ENCODE results near the gene PTPRG.

Gene PTPRG

GRCh38 chr3:61978460-61979419, 417.4 kb downstream of the PTPRG start:
- Histone ChIP-seq H3K9me3 (ENCODE audit: control insufficient read depth, low read length) (no peaks in the 10 kb centered on the region), H3K4me3 (ENCODE audit: insufficient read depth, low read depth, low read length, poor library complexity, severe bottlenecking) (no peak overlapping the region), H3K36me3 (ENCODE audit: control insufficient read depth, insufficient read depth, low read length) (no peaks in the 10 kb centered on the region), H3K27ac (ENCODE audit: insufficient read depth, low read length, poor library complexity, severe bottlenecking) (no peak overlapping the region), H3K4me1 (ENCODE audit: control insufficient read depth, insufficient read depth, low read length, poor library complexity, severe bottlenecking) (no peaks in the 10 kb centered on the region), H3K27me3 (replicated peaks; ENCODE audit: control insufficient read depth, insufficient read depth, low read length, poor library complexity, severe bottlenecking) (no peaks in the 10 kb centered on the region)
- DNase-seq = no peak

DNA sequence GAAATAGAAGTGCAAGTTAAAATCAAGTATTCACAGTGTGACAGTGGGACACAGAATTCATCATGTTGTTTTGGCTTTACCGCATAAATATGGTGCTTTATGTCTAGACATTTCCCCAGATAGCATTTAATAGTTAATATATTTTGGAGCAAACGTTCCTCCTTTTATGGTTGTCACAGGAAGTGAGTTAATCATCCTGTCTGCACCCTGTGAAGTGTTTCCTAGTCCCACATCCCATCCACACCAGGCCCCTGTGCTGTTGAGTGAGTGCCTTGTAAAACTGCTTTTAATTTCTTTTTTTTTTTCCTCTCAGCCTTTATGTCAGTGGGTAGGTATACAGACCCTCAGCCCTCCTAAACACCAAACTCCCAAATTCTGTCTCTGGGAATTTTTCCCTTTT, 418.3 kb downstream of the PTPRG start:
- Histone ChIP-seq H3K36me3 (ENCODE audit: control insufficient read depth, insufficient read depth, low read length) (no peaks in the 10 kb centered on the region), H3K9me3 (ENCODE audit: control insufficient read depth, low read length) (no peaks in the 10 kb centered on the region), H3K4me1 (ENCODE audit: control insufficient read depth, insufficient read depth, low read length, poor library complexity, severe bottlenecking) (no peaks in the 10 kb centered on the region), H3K4me3 (ENCODE audit: insufficient read depth, low read depth, low read length, poor library complexity, severe bottlenecking) (no peak overlapping the region), H3K27ac (ENCODE audit: insufficient read depth, low read length, poor library complexity, severe bottlenecking) (no peak overlapping the region), H3K27me3 (replicated peaks; ENCODE audit: control insufficient read depth, insufficient read depth, low read length, poor library complexity, severe bottlenecking) (no peaks in the 10 kb centered on the region)
- no peak for DNase-seq

GRCh38 chr3:61980041-61980440, 418.7 kb downstream of the PTPRG start:
- Histone ChIP-seq H3K27me3 (replicated peaks; ENCODE audit: control insufficient read depth, insufficient read depth, low read length, poor library complexity, severe bottlenecking) (no peaks in the 10 kb centered on the region), H3K4me1 (ENCODE audit: control insufficient read depth, insufficient read depth, low read length, poor library complexity, severe bottlenecking) (no peaks in the 10 kb centered on the region), H3K9me3 (ENCODE audit: control insufficient read depth, low read length) (no peaks in the 10 kb centered on the region), H3K27ac (ENCODE audit: insufficient read depth, low read length, poor library complexity, severe bottlenecking) (no peak overlapping the region), H3K4me3 (ENCODE audit: insufficient read depth, low read depth, low read length, poor library complexity, severe bottlenecking) (no peak overlapping the region), H3K36me3 (ENCODE audit: control insufficient read depth, insufficient read depth, low read length) (no peaks in the 10 kb centered on the region)
- no peak for DNase-seq

GRCh38 chr3:61981060-61981459, 419.7 kb downstream of the PTPRG start:
- no peak overlapping the region for H3K4me3 ChIP-seq (ENCODE audit: insufficient read depth, low read depth, low read length, poor library complexity, severe bottlenecking)
- DNase-seq = no peak
- H3K36me3 ChIP-seq (ENCODE audit: control insufficient read depth, insufficient read depth, low read length) = no peaks in the 10 kb centered on the region
- no peaks in the 10 kb centered on the region for H3K27me3 ChIP-seq (replicated peaks; ENCODE audit: control insufficient read depth, insufficient read depth, low read length, poor library complexity, severe bottlenecking)
- H3K9me3 ChIP-seq (ENCODE audit: control insufficient read depth, low read length) = no peaks in the 10 kb centered on the region
- H3K4me1 ChIP-seq (ENCODE audit: control insufficient read depth, insufficient read depth, low read length, poor library complexity, severe bottlenecking) = no peaks in the 10 kb centered on the region
- H3K27ac ChIP-seq (ENCODE audit: insufficient read depth, low read length, poor library complexity, severe bottlenecking) = no peak overlapping the region

DNA sequence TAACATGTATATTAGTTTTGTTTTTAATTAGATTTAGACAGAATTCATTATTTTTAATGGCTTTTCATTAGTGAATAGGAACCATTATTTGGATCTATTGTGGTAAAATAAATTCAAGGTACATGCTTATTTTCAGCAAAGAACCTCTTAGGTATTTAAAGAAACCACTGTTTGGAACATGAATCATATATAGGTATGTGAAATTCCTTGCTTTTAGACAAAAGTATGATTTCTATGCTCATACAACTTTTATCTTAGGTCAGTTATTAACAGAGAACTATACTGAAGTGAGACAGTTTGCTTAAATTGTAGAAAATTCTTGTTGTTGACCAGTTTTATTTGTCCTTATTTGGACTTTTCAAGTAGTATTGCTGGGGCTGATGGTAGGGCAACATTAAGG, 422.1 kb downstream of the PTPRG start:
- H3K4me3 ChIP-seq (ENCODE audit: insufficient read depth, low read depth, low read length, poor library complexity, severe bottlenecking) = no peak overlapping the region
- no peaks in the 10 kb centered on the region for H3K9me3 ChIP-seq (ENCODE audit: control insufficient read depth, low read length)
- H3K4me1 ChIP-seq (ENCODE audit: control insufficient read depth, insufficient read depth, low read length, poor library complexity, severe bottlenecking) = no peaks in the 10 kb centered on the region
- no peaks in the 10 kb centered on the region for H3K27me3 ChIP-seq (replicated peaks; ENCODE audit: control insufficient read depth, insufficient read depth, low read length, poor library complexity, severe bottlenecking)
- no peaks in the 10 kb centered on the region for H3K36me3 ChIP-seq (ENCODE audit: control insufficient read depth, insufficient read depth, low read length)
- no peak overlapping the region for H3K27ac ChIP-seq (ENCODE audit: insufficient read depth, low read length, poor library complexity, severe bottlenecking)
- no peak for DNase-seq

DNA sequence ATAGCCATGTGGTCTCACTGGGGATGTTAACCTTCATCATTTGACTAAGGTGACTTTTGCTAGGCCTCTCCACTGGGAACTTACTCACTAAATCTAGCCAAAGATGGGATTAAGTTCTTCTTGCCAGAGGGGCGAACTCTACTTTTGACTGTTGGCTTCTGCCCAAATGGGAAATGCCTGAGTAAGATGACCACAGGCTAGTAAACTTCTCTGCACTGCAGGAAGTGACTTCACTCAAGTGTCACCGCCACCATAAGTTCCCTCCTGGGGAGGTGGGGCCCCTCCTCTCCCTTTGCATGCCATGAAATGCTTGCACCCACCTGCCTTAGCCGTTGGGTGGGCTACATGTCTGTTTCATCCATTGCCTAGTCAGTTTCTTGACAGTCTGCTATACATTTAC, 423.6 kb downstream of the PTPRG start:
- Histone ChIP-seq H3K27me3 (replicated peaks; ENCODE audit: control insufficient read depth, insufficient read depth, low read length, poor library complexity, severe bottlenecking) (no peaks in the 10 kb centered on the region), H3K9me3 (ENCODE audit: control insufficient read depth, low read length) (no peaks in the 10 kb centered on the region), H3K4me1 (ENCODE audit: control insufficient read depth, insufficient read depth, low read length, poor library complexity, severe bottlenecking) (no peaks in the 10 kb centered on the region), H3K27ac (ENCODE audit: insufficient read depth, low read length, poor library complexity, severe bottlenecking) (no peak overlapping the region), H3K36me3 (ENCODE audit: control insufficient read depth, insufficient read depth, low read length) (no peaks in the 10 kb centered on the region), H3K4me3 (ENCODE audit: insufficient read depth, low read depth, low read length, poor library complexity, severe bottlenecking) (no peak overlapping the region)
- no peak for DNase-seq

GRCh38 chr3:61986473-61986872, 425.1 kb downstream of the PTPRG start:
- Histone ChIP-seq H3K4me3 (ENCODE audit: insufficient read depth, low read depth, low read length, poor library complexity, severe bottlenecking) (no peak overlapping the region), H3K9me3 (ENCODE audit: control insufficient read depth, low read length) (no peaks in the 10 kb centered on the region), H3K4me1 (ENCODE audit: control insufficient read depth, insufficient read depth, low read length, poor library complexity, severe bottlenecking) (no peaks in the 10 kb centered on the region), H3K27ac (ENCODE audit: insufficient read depth, low read length, poor library complexity, severe bottlenecking) (no peak overlapping the region), H3K36me3 (ENCODE audit: control insufficient read depth, insufficient read depth, low read length) (no peaks in the 10 kb centered on the region), H3K27me3 (replicated peaks; ENCODE audit: control insufficient read depth, insufficient read depth, low read length, poor library complexity, severe bottlenecking) (no peaks in the 10 kb centered on the region)
- DNase-seq = no peak

GRCh38 chr3:61989681-61990080, 428.3 kb downstream of the PTPRG start:
- DNase-seq = no peak
- Histone ChIP-seq H3K4me1 (ENCODE audit: control insufficient read depth, insufficient read depth, low read length, poor library complexity, severe bottlenecking) (no peaks in the 10 kb centered on the region), H3K27me3 (replicated peaks; ENCODE audit: control insufficient read depth, insufficient read depth, low read length, poor library complexity, severe bottlenecking) (no peaks in the 10 kb centered on the region), H3K4me3 (ENCODE audit: insufficient read depth, low read depth, low read length, poor library complexity, severe bottlenecking) (no peak overlapping the region), H3K27ac (ENCODE audit: insufficient read depth, low read length, poor library complexity, severe bottlenecking) (no peak overlapping the region), H3K36me3 (ENCODE audit: control insufficient read depth, insufficient read depth, low read length) (no peaks in the 10 kb centered on the region), H3K9me3 (ENCODE audit: control insufficient read depth, low read length) (no peaks in the 10 kb centered on the region)

- Histone ChIP-seq H3K4me3 (ENCODE audit: insufficient read depth, low read depth, low read length, poor library complexity, severe bottlenecking) (no peak overlapping the region), H3K4me1 (ENCODE audit: control insufficient read depth, insufficient read depth, low read length, poor library complexity, severe bottlenecking) (no peaks in the 10 kb centered on the region), H3K9me3 (ENCODE audit: control insufficient read depth, low read length) (no peaks in the 10 kb centered on the region), H3K27me3 (replicated peaks; ENCODE audit: control insufficient read depth, insufficient read depth, low read length, poor library complexity, severe bottlenecking) (no peaks in the 10 kb centered on the region), H3K36me3 (ENCODE audit: control insufficient read depth, insufficient read depth, low read length) (no peaks in the 10 kb centered on the region), H3K27ac (ENCODE audit: insufficient read depth, low read length, poor library complexity, severe bottlenecking) (no peak overlapping the region)
- DNase-seq = no peak
Observed at GRCh38 chr3:61990327-61991027, 429.1 kb downstream of the PTPRG start.

- H3K36me3 ChIP-seq (ENCODE audit: control insufficient read depth, insufficient read depth, low read length) = no peaks in the 10 kb centered on the region
- no peak for DNase-seq
- H3K27ac ChIP-seq (ENCODE audit: insufficient read depth, low read length, poor library complexity, severe bottlenecking) = no peak overlapping the region
- no peaks in the 10 kb centered on the region for H3K9me3 ChIP-seq (ENCODE audit: control insufficient read depth, low read length)
- no peaks in the 10 kb centered on the region for H3K27me3 ChIP-seq (replicated peaks; ENCODE audit: control insufficient read depth, insufficient read depth, low read length, poor library complexity, severe bottlenecking)
- no peaks in the 10 kb centered on the region for H3K4me1 ChIP-seq (ENCODE audit: control insufficient read depth, insufficient read depth, low read length, poor library complexity, severe bottlenecking)
- H3K4me3 ChIP-seq (ENCODE audit: insufficient read depth, low read depth, low read length, poor library complexity, severe bottlenecking) = no peak overlapping the region
Observed at GRCh38 chr3:61991706-61992105, 430.3 kb downstream of the PTPRG start.
